ENCODE results near the gene MTOR. TPM values are rescaled to one million over a fixed set of nuclear protein-coding genes. Genes with fewer than 3 reads are reported as not detected.
A peak's percentile ranks its signal among the peaks of the same experiment; 100 is the strongest.

MTOR gene
- total RNA-seq, 1 donor from 2014 or later: 55.8 TPM

DNA sequence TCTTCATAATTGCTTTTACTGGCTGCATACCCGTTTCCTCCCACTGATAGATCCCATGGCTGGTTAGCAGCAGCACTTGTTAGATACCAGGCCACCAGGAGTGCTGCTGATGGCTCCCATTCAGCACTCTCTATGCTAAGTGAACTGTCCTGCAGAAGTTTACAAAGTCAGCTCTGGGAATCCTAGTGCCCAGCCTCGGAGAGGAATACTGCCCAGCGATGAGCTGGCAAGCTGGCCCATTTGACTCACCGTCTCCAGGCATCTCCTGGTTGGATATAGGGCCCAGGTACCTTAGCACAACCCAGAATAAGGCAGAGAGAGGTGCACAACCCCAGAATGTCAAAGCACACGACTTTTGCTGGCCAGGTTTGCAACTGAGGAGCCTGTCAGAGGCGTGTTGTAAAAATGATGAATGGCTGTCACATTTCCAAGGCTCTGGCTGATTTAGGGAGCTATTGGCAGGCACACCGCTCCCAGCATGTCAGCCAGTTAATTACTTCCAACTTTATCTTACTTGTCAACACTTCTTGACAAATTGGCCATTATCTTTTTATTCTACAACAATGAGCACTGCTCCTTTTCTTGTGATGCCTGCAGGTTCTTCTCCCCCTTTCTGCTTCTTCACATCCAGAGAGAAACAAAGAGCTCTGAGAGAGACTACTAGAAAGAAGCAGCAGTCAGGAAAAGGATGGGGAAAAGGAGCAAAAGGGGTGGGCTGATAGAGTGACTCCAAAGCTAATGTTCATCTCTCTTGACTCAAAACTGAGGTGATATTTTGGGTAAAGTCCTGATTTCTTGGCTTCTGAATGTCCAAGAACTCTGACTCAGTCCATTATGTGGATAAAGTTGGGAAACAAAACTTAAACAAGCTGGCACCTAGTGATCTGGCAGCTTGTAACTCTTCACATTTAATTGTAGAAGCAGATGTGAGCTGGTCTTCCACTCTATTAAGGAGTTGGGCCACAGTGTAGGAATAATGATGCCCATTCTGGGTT lies 84.0 kb downstream of the MTOR start:
- Histone ChIP-seq H3K36me3 (no peaks in the 10 kb centered on the region), H2AFZ (replicated peaks) (no peak overlapping the region), H4K20me1 (ENCODE audit: low read depth) (peaks cover 39% of the 10 kb centered on the region), H3F3A (ENCODE audit: low read depth) (peaks cover 13% of the 10 kb centered on the region), H3K4me2 (peak overlapping the region; percentile 28), H3K4me1 (peaks cover 36% of the 10 kb centered on the region), H3K4me3 (no peak overlapping the region), H3K9me3 (ENCODE audit: low read depth) (no peaks in the 10 kb centered on the region), H3K9ac (no peak overlapping the region), H3K27me3 (no peaks in the 10 kb centered on the region), H3K79me2 (ENCODE audit: low read depth) (no peaks in the 10 kb centered on the region), H3K27ac (peak overlapping the region; percentile 80)
- H3K36me3 Mint-ChIP-seq: peaks cover 8% of the 10 kb centered on the region
- H3K9me3 Mint-ChIP-seq: no peaks in the 10 kb centered on the region
- peaks cover 4% of the 10 kb centered on the region for H3K27me3 Mint-ChIP-seq (ENCODE audit: insufficient read depth, low read depth)
- H3K4me3 Mint-ChIP-seq: no peak overlapping the region
- DNase-seq (ENCODE audit: low spot score): no peak
- H3K27ac Mint-ChIP-seq: no peak overlapping the region
- peaks cover 12% of the 10 kb centered on the region for H3K4me1 Mint-ChIP-seq
- TF ChIP-seq, protein P1, sequence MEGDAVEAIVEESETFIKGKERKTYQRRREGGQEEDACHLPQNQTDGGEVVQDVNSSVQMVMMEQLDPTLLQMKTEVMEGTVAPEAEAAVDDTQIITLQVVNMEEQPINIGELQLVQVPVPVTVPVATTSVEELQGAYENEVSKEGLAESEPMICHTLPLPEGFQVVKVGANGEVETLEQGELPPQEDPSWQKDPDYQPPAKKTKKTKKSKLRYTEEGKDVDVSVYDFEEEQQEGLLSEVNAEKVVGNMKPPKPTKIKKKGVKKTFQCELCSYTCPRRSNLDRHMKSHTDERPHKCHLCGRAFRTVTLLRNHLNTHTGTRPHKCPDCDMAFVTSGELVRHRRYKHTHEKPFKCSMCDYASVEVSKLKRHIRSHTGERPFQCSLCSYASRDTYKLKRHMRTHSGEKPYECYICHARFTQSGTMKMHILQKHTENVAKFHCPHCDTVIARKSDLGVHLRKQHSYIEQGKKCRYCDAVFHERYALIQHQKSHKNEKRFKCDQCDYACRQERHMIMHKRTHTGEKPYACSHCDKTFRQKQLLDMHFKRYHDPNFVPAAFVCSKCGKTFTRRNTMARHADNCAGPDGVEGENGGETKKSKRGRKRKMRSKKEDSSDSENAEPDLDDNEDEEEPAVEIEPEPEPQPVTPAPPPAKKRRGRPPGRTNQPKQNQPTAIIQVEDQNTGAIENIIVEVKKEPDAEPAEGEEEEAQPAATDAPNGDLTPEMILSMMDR (IDR thresholded peaks at IDR 0.05): no peak
- TF ChIP-seq EZH2 (IDR thresholded peaks at IDR 0.05) (no peak), EZH2phosphoT487 (IDR thresholded peaks at IDR 0.05) (no peak)

GRCh38 chr1:11176081-11176706 lies 86.2 kb downstream of the MTOR start:
- TF ChIP-seq EZH2phosphoT487 (IDR thresholded peaks at IDR 0.05) (no peak), EZH2 (IDR thresholded peaks at IDR 0.05) (no peak)
- TF ChIP-seq, protein P1 (IDR thresholded peaks at IDR 0.05): no peak
- Histone ChIP-seq H3K79me2 (ENCODE audit: low read depth) (no peaks in the 10 kb centered on the region), H3K4me1 (peaks cover 36% of the 10 kb centered on the region), H2AFZ (replicated peaks) (no peak overlapping the region), H3K27me3 (no peaks in the 10 kb centered on the region), H3K9ac (no peak overlapping the region), H3K4me3 (no peak overlapping the region), H3F3A (ENCODE audit: low read depth) (peaks cover 13% of the 10 kb centered on the region), H4K20me1 (ENCODE audit: low read depth) (peaks cover 39% of the 10 kb centered on the region), H3K4me2 (no peak overlapping the region), H3K36me3 (no peaks in the 10 kb centered on the region), H3K9me3 (ENCODE audit: low read depth) (no peaks in the 10 kb centered on the region), H3K27ac (no peak overlapping the region)
- H3K9me3 Mint-ChIP-seq: no peaks in the 10 kb centered on the region
- H3K4me1 Mint-ChIP-seq: peaks cover 12% of the 10 kb centered on the region
- peaks cover 8% of the 10 kb centered on the region for H3K36me3 Mint-ChIP-seq
- no peak overlapping the region for H3K27ac Mint-ChIP-seq
- H3K27me3 Mint-ChIP-seq (ENCODE audit: insufficient read depth, low read depth): peaks cover 4% of the 10 kb centered on the region
- DNase-seq (ENCODE audit: low spot score): no peak
- no peak overlapping the region for H3K4me3 Mint-ChIP-seq

- Histone ChIP-seq H3K27ac (no peak overlapping the region), H4K20me1 (ENCODE audit: low read depth) (peaks cover 39% of the 10 kb centered on the region), H3F3A (ENCODE audit: low read depth) (peaks cover 13% of the 10 kb centered on the region), H3K4me3 (no peak overlapping the region), H2AFZ (replicated peaks) (no peak overlapping the region), H3K79me2 (ENCODE audit: low read depth) (no peaks in the 10 kb centered on the region), H3K27me3 (no peaks in the 10 kb centered on the region), H3K9ac (no peak overlapping the region), H3K4me2 (no peak overlapping the region), H3K36me3 (no peaks in the 10 kb centered on the region), H3K4me1 (peaks cover 36% of the 10 kb centered on the region), H3K9me3 (ENCODE audit: low read depth) (no peaks in the 10 kb centered on the region)
- TF ChIP-seq, protein P1 (IDR thresholded peaks at IDR 0.05): no peak
- TF ChIP-seq EZH2phosphoT487 (IDR thresholded peaks at IDR 0.05) (no peak), EZH2 (IDR thresholded peaks at IDR 0.05) (no peak)
- H3K4me3 Mint-ChIP-seq: no peak overlapping the region
- no peak overlapping the region for H3K27ac Mint-ChIP-seq
- H3K27me3 Mint-ChIP-seq (ENCODE audit: insufficient read depth, low read depth): peaks cover 4% of the 10 kb centered on the region
- H3K9me3 Mint-ChIP-seq: no peaks in the 10 kb centered on the region
- peaks cover 12% of the 10 kb centered on the region for H3K4me1 Mint-ChIP-seq
- peaks cover 8% of the 10 kb centered on the region for H3K36me3 Mint-ChIP-seq
- no peak for DNase-seq (ENCODE audit: low spot score)
Measured at GRCh38 chr1:11175461-11175860, 86.9 kb downstream of the MTOR start.

Data from neural progenitor cell (in vitro differentiated cells).